Umbilical cord (tissue), 2 donors: ENCODE data around the gene TUBG1. TPM values are rescaled to one million over a fixed set of nuclear protein-coding genes. Genes with fewer than 3 reads are reported as not detected.
A peak's percentile ranks its signal among the peaks of the same experiment; 100 is the strongest.
"Not testable (repeated sequence)": the region's sequence is repeated elsewhere in the genome, so short reads cannot be mapped to it uniquely, and the experiment has no call there.

Source experiments
- DNase-seq: peaks from one replicate; pipeline ENCODE4 v3.0.0-alpha.2; 2015; ENCODE audit warnings: low spot score
- total RNA-seq: library from RNA; depleted of rRNA; stranded (reverse); fragments of >200 nt; gene quantifications from one replicate; pipeline ENCODE4 v1.2.3, GENCODE V29; 2014; ENCODE audit warnings: low replicate concordance; ENCODE audit not compliant: insufficient read depth

The TUBG1 gene
- total RNA-seq, 1 donor from 2014 or later = 23.8 TPM

DNA sequence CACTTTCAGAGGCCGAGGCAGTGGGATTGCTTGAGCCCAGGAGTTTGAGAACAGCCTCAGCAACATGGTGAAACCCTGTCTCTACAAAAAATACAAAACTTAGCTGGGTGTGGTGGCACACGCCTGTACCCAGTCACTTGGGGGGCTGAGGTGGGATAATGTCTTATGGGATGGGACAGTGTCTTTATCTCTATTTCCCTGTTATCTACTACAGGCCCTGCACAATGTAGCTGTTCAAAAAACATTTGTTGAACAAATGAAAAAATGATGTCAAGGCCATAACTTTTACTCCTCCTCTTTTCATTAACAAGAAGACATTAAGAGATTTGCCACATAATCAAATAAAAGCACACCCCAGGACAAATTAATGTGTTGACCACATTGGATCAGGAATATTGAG, 13.8 kb downstream of the TUBG1 start:
- DNase-seq = no peak

DNA sequence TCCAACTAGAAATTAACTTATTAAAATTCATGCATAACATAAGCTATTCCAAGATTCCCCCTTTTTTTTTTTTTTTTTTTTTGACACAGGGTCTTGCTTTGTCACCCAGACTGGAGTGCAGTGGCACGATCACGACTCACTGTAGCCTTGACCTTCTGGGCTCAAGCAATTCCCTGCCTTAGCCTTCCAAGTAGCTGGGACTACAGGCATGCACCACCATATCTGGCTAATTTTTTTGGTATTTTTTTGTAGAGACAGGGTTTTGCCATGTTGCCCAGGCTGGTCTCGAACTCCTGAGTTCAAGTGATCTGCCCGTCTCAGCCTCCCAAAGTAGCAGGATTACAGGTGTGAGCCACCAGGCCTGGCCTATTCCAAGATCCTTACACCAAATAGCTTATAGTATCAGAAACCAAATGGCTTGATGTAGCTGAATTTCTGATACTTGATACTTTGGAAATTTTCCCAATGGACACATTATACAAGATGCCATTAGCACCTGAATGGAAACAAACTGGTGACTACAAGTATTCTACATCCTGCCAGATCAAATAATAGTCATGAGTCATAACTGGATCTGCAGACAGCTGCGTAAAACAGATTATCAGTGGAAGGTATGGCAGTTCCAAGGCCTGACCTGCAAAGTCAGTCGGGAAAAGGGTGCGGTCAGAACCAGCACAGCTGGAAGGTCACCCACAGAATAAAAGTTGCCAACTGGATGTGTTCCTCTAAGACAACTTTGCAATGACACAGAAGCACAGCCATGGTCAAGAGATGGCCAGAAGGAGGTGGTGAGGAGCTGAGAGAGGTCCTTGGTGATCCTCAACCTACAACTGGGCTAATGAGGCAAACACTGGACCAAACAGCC, 14.5 kb downstream of the TUBG1 start:
- DNase-seq = no peak

DNA sequence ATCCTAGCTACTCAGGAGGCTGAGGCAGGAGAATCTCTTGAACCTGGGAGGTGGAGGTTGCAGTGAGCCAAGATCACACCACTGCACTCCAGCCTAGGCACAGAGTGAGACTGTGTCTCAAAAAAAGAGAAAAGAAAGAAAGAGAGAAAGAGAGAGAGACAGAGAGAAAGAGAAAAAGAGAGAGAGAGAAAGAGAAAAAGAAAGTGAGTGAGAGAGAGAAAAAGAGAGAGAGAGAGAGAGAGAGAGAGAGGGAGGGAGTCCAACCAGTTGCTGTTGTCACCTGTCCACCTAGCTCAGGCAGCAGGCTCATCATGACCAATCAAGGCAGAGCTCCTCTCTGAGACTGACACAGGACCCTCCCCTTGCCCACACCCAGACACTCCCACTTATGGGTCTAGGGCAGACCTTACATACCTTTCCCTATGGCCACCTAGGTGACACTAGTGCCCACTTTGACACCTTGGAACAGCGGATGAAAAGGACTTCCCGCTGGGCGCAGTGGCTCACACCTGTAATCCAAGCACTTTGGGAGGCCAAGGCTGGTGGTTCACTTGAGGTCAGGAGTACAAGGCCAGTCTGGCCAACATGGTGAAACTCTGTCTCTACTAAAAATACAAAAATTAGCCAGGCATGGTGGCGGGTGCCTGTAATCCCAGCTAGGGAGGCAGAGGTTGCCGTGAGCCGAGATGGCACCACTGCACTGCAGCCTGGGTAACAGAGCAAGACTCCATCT, 17.7 kb downstream of the TUBG1 start:
- DNase-seq = not testable (repeated sequence)

DNA sequence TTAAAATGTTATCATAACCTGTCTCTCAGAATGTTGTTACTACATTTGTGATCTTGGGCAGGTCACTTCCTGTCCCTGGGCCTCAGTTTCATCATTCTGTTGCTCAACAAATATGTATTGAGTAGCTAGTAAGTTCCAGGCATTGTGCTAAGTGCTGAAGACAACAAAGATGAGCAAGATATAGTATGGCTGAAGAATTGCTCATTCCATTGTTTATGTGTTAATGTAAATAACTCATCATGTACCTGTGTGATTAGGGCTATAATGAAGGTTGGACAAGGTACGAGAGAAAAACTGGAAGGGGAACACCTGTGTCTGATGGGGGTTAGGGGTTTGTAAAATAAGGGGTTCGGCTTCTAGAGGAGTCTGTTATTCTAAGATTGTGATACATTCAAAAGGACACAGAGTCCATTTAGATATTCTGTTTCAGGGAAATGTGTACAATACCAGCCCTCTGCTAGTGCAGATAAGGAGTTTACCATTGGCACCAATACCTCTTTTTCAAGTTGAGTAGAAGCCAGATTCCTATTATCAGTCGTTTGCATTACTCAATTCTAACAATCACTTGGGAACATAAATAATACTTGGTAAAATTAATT, 20.0 kb downstream of the TUBG1 start:
- no peak for DNase-seq

DNA sequence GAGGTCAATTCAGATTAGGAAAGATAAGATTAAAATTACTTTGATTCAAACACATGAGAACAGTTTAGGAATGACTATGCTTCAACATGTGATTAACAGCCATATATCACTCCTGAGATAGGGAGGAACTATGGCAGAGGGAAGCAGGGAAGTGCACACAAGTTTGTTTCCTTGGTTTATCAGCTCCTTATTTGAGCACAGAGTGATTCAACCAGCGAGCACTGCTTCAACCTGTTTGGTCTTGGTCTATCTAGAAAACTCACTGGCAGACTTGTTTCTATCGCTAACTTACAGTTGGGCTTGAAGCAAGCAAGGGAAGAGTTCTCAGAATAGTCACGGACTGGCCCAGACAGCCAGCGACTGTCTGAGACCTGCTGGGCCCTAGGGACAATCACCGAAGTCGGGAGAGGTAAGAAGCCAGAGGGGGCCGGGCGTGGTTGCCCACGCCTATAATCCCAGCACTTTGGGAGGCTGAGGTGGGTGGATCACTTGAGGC, 23.5 kb downstream of the TUBG1 start:
- DNase-seq = no peak

DNA sequence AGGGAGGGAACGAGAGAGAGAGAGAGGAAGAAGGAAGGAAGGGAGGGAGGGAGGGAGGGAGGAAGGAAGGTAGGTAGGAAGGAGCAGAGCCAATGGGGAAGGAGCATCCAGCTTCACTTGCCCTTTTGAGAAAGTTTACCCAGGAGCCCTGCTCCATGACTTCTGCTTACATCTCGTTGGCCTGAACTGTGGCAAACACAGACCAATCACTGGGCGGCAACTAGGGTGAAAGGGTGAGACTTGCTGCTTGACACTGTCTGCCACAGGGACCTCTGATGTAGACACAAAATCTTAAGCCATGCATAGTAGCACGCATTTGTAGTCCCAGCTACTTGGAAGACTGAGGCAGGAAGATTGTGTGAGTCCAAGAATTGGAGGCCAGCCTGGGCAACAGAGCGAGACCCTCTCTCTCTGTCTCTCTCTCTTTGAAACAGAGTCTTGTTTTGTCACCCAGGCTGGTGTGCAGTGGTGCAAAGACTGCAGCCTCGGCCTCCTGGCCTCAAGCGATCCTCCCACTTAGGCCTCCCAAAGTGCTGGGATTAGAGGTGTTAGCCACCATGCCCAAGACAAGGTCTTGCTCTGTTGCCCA, 30.1 kb downstream of the TUBG1 start:
- DNase-seq = no peak

DNA sequence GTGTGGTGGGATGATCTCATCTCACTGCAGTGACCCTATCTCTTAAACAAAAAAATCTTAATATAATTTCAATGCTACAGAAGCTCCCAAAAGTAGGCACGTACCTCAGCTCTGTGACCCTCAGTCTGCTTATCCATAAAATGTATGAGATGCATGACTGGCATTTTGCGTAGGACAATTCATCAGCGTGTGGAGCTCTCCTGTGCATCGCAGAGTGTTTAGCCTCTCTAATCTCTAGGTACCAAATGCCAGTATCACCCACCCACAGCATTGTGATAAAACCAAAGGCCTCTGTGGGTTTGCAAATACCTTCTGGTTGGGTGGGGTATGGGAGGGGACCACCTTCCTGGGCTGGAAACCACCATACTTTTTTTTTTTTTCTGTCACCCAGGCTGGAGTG, 30.6 kb downstream of the TUBG1 start:
- no peak for DNase-seq

DNA sequence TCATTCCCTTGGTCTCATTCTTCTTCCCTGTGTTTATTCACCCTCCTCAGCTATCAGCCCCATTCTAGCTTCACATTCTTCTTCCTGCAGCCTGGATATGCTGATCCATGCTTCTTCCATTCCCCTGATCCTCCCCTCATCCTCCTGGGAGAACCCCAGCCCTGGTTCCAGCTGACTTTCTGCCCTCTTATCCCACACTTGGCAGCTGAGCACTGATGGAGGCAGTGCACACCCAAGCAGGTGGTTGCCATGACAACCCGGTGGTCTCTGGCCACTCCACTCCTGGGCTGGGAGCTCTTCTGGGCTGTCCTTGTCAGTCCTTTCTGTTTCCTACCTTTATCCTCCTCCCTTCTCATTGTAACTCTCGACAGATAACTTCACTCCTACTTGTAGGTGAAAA, 32.9 kb downstream of the TUBG1 start:
- DNase-seq = no peak

DNA sequence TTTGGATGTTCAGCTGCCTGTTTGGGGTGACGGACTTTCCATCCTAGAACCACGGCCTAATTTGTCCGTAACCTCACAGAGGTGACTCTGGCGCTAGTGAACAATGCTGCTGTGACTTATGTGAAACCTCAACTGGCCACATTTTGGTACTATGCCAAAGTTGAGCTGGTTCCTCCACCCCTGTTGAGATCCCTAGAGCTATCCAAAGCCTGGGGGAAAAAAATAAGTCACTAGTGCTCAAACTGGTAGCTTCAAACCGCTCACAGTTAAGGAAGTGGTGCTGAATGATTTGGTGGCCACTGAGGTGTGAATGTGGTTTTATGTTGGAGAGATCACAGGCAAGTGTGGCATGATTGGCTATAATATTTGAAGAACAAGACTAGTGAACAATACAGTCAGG, 38.3 kb downstream of the TUBG1 start:
- DNase-seq = no peak

DNA sequence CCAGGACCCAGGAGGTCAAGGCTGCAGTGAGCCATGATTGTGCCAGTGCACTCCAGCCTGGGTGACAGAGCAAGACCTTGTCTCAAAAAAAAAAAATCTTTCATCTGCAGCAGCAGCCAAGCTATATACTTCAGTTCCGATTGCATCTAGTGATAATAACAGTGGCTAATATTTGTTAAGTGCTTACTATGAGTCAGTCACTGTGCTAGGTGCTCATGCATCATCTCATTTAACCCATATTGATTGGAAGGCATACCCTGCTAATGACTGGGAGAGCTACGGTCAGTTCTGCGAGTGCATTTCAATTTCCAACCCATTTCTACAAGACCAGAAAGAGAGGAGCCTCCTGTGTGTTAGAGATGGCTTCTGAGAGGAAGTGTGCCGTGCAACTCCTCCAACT, 41.9 kb downstream of the TUBG1 start:
- DNase-seq = no peak

DNA sequence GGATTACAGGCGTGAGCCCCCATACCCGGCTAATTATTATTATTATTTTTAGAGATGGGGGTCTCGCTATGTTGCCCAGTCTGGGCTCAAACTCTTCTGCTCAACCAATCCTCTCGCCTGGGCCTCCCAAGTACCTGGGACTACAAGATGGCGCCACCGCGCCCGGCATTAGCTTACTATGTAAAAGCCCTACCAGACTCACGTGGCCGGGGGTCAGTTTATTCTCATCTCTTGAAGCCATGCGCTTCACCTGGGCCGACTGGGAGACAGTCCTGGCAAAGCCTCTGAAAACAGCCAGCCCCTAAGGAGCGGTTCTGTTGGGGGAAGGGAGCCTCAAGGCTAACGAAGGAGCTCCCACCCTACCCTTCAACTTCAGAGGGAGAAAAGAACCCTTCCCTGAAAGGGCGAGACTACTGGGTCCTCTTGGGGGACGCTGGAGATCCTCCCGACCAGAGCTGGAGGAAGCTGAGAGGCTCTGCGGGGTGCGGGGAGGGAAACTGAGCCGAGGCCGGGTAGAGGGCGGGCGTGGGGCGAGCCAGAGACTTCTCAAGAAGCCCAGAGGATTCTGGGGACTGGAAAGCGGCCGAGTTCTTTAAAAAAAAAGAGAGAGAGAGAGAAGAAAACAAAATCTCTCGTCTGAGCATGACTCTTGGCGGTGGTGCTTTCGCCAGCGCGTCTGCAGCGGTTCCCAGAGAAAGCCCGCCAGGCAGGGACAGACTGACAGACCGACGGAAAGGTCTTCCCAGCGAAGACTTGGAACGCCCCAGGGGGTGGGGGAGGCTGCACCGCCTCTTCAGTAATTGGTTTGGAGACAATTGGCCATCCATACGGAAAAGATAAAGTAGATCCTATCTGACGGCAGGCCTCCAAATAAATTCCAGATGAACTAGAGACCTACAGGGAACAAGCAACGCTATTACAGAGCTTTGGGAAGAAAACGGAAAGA, 44.0 kb downstream of the TUBG1 start:
- DNase-seq = peak; percentile 92

DNA sequence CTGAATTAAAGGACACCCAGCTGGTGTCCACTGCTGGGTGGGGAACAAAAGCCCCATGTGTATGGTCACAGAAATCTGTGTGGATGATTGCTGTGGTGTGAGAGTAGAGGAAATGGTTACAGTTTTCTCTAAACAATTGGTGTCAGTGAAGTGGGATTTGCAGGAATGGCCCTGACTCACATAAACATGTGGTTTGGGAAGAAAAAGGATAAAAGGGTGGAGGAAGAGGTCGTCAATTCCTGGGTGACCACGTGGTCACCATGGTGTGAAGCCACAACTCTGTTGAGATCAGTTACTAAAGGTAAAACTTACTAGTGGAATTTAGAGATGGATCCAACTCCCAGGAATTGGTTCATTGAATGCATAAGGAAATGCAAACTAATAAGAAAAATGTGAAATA, 46.0 kb downstream of the TUBG1 start:
- no peak for DNase-seq

DNA sequence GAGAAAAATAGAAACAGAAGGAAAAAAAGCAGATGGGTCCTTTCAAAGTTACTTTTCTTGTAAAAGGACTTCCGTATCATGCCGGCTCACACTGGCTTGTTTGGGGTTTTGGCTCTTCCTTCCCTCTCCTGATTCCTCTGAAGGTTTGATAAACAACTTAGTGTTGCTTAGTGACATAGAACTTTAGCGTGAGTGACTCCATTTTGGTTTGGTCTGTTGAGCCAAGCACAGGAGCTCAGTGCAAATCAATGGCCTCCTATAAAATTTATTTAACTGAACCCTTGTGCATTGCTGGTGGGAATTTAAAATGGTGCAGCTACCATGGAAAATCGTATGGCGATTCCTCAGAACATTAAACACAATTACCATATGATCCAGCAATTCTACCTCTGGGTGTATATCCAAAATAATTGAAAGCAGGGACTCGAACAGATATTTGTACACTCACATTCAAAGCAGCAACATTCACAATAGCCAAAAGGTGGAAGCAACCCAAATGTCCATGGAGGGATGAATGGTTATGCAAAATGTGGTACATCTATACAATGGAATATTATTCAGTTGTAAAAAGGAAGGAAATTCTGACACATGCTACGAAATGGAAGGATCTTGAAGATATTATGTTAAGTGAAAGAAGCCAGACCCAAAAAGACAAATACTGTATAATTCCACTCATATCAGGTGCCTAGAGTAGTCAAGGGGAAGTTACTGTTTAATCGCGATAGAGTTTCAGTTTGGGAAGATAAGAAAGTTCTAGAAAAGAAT, 48.5 kb downstream of the TUBG1 start:
- no peak for DNase-seq

DNA sequence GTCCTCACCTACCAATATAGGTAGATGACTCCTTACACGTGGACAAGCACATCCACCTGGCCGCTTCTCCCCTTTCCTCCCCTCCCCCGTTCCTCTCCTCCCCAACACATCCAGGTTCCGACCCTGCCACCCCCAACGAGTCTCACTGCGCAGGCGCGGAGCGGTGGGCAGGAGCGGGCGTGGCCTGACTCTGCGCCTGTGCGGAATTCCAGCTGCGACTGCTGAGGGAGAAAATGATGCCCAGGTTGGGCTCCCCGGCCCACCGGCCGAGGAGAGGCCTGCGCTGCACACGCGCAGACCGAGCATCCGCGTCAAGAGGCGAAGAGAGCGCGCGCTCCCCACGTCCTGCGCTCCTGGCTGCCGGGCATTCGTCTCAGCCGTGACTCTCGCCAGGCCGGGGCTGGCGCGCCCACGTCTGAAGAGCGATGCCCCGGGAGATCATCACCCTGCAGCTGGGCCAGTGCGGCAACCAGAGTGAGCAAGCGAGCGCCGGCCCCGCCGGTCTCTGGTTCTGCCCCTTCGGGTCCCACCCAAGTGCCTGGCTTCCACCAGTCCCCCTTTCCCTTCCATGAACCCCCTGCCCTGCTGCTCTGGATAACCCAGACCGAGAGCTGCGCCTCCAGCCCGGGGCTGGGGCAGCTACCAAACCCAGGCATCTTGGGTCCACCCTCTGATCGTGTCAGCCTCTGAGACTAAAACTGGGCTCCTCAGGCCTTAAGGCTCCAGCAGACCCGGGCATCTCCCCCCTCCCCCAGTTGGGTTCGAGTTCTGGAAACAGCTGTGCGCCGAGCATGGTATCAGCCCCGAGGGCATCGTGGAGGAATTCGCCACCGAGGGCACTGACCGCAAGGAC, 49.8 kb downstream of the TUBG1 start, which contains the start of gene TUBG2:
Gene TUBG2 (plus strand): TSS at position 206 of the 853 bp plus-strand sequence. CDS start 220 bp downstream, at position 426.
- DNase-seq = peak; percentile 96

DNA sequence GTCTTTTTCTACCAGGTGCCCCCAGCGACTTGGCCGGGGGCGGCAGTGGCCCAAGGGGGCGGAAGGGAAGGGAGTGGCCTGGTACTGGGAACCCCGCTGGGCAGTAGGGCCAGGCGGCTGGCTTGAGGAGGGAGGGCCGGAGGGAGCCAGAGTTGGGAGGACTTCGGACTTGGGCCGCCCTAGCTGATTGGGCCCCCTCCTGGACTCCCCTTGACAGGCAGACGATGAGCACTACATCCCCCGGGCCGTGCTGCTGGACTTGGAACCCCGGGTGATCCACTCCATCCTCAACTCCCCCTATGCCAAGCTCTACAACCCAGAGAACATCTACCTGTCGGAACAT, 50.4 kb downstream of the TUBG1 start:
- DNase-seq = not testable (repeated sequence)

DNA sequence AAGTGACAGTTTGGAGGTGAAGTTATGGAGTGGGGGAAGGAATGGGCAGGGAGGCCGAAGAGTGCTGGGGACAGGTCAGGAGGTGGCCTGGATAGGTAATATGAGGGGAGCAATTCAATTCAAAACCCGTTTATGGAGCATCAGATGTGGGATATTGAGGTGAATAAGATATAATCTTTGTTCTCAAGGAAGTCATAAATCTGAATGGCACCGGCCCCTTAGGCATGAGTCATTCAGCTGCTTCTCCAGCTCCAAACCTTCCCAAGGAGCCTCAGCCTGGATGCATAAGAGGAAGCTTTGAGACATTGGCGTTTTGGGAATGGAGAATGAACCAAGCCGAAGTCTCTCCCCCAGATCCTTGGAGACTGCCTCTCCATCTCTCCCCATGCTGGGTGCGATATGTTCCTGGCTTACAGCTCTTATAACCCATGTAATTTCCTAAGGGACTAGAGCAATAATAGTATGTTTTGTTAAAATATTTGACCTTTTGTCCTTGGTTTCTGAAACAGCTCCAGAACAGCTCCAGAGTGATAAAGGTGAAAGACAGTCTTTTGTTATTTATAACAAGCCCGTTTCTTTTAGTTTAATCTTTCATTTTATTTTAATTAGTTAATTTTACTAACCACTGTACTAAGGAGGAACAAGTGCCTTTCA, 51.3 kb downstream of the TUBG1 start:
- DNase-seq = no peak
